Esophagus muscularis mucosa (tissue), 3 donors: ENCODE measurements around the gene ZNF652.

Experiments
- EP300 ChIP-seq: sonication (generic); formaldehyde crosslinking; IDR thresholded peaks from one replicate; pipeline ENCODE4 v1.6.1; 2017; ENCODE audit warnings: antibody characterized with exemption
- TF ChIP-seq, protein P1 (sequence below), 3 experiments: fragments of 200-600 bp in 2 of 3; fragments of 450-650 bp in 1 of 3; sonication (generic) in 2 of 3; IDR thresholded peaks; one replicate each; pipeline ENCODE4 v1.5.1; 2017 to 2019; ENCODE audit warnings: antibody characterized with exemption in 3 of 3, mild to moderate bottlenecking in 2 of 3, moderate library complexity in 1 of 3

DNA sequence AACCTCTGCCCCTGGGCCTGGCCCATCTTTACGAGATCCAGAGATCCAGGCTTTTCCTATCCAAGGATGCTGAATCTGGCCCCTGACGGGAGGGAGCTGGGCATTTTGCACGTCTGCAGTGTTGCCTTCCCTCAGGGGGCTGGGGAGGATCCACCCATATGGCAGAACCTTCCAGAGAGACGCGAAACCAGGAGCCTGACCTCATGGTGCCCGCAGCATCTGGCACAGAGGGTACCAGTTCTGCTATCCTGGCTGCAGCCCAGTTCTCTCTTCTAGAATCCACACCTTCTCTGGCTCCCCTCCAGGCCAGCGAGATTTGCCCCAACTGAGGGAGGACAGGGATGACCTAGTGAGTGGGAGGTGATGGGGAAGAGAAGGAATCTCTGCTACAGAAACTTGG is 20.5 kb upstream of the ZNF652 start:
- no peak for TF ChIP-seq EP300
- TF ChIP-seq, protein P1, sequence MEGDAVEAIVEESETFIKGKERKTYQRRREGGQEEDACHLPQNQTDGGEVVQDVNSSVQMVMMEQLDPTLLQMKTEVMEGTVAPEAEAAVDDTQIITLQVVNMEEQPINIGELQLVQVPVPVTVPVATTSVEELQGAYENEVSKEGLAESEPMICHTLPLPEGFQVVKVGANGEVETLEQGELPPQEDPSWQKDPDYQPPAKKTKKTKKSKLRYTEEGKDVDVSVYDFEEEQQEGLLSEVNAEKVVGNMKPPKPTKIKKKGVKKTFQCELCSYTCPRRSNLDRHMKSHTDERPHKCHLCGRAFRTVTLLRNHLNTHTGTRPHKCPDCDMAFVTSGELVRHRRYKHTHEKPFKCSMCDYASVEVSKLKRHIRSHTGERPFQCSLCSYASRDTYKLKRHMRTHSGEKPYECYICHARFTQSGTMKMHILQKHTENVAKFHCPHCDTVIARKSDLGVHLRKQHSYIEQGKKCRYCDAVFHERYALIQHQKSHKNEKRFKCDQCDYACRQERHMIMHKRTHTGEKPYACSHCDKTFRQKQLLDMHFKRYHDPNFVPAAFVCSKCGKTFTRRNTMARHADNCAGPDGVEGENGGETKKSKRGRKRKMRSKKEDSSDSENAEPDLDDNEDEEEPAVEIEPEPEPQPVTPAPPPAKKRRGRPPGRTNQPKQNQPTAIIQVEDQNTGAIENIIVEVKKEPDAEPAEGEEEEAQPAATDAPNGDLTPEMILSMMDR (IDR thresholded peaks at IDR 0.05), result no peak
